Epithelial cell of proximal tubule (primary cell): ENCODE measurements around the gene MRPS35. TPM values are rescaled to one million over a fixed set of nuclear protein-coding genes. Genes with fewer than 3 reads are reported as not detected.

Experiments used
- DNase-seq: peaks from one replicate; pipeline ENCODE4 v3.0.0-alpha.2; 2011; ENCODE audit warnings: low read depth
- H3K4me3 ChIP-seq: 2 replicates; pipeline ENCODE4 v1.5.1; 2011; ENCODE audit warnings: low read depth, mild to moderate bottlenecking, low read length
- total RNA-seq: library from RNA; depleted of rRNA; stranded (reverse); fragments of >200 nt; gene quantifications from 2 replicates; pipeline ENCODE4 v1.2.3, GENCODE V29; 2015
- TF ChIP-seq, protein P1 (sequence below): conservative IDR thresholded peaks from 2 replicates; pipeline ENCODE4 v1.5.1; 2012; ENCODE audit warnings: low read depth, mild to moderate bottlenecking, low read length

Gene MRPS35
- total RNA-seq, 1 donor from 2014 or later = 64.8 TPM

DNA sequence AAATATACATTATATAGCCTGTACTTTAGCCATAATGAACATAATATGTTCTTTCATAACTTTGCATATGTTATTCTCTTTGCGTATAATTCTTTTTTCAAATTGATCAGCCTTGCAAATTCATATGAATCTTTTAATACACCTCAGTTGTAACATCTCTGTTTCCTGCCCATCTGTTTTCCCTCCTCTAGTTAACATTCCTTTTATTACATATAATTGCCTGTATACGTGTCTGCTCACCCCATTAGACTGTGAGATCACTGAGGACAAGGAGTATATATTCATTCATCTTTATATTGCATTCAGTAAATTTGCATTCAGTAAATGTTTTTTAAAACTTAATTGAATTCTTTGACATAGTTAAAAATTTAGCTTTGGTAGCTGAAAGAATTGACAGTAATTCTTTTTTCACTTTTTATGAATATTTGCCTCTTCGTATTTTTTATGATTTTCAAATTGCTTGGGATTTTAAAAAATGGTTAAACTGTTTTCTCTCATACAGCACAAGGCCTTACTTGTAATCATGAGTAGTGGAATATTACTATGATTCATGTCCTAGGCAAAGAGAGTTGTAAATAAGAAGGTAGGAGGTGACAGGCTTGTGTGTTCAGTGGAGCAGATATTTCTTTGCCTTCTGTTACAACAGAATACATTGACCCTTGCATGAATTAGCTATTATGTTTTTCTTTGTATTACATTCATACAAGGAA lies 36.6 kb downstream of the MRPS35 start:
- DNase-seq = peak; percentile 55
- TF ChIP-seq, protein P1, sequence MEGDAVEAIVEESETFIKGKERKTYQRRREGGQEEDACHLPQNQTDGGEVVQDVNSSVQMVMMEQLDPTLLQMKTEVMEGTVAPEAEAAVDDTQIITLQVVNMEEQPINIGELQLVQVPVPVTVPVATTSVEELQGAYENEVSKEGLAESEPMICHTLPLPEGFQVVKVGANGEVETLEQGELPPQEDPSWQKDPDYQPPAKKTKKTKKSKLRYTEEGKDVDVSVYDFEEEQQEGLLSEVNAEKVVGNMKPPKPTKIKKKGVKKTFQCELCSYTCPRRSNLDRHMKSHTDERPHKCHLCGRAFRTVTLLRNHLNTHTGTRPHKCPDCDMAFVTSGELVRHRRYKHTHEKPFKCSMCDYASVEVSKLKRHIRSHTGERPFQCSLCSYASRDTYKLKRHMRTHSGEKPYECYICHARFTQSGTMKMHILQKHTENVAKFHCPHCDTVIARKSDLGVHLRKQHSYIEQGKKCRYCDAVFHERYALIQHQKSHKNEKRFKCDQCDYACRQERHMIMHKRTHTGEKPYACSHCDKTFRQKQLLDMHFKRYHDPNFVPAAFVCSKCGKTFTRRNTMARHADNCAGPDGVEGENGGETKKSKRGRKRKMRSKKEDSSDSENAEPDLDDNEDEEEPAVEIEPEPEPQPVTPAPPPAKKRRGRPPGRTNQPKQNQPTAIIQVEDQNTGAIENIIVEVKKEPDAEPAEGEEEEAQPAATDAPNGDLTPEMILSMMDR = no peak
- no peak overlapping the region for H3K4me3 ChIP-seq

DNA sequence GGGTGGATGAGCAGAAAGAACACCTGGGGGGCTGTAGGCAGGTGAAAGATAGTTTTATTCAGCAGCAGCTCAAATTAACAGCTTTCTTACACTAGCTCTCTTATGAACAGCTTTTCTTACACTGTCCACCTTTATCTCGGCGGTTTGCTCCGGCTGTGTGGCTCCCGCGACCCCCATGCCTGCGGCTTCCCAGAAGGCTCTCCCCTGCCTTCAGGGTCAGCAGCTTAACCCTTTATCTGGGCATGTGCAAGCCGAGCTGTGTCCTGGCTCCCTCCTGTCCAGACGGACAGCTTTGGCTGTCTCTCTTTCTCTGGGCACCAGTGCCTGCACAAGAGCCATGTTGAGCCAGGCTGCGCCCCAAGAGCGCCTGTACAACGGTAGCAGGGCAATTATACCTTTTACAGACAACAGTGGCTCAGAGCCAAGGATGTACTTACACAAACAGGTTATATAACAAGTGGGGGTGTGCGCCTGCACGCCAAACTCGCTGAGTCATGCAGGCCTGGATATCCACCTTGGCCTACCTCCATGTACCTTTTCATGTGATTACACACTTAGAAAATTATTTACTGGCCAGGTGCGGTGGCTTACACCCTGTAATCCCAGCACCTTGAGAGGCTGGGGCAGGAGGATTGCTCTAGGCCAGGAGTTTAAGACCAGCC lies 40.9 kb downstream of the MRPS35 start:
- H3K4me3 ChIP-seq = no peak overlapping the region
- TF ChIP-seq, protein P1 = no peak
- peak; percentile 44 for DNase-seq

DNA sequence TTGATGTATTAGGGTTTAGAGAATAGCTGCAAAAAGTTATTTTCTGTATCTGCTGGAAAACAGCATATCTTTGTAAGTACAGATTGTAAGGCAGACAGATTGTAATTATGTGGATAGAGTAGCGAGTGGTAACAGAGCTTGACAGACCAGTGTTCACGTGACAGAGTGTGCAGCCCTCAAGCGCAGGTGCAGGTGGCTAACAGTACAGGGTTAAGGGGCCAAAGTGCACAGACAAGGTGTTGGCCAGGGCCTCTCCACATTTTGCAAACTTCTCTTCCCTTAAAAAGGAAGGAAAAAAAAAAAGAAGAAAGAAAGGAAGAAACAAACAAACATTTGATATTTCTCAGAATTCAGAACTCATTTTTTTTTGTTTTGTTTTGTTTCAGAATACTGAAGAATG lies 44.2 kb downstream of the MRPS35 start:
- H3K4me3 ChIP-seq = no peak overlapping the region
- TF ChIP-seq, protein P1 = no peak
- no peak for DNase-seq

DNA sequence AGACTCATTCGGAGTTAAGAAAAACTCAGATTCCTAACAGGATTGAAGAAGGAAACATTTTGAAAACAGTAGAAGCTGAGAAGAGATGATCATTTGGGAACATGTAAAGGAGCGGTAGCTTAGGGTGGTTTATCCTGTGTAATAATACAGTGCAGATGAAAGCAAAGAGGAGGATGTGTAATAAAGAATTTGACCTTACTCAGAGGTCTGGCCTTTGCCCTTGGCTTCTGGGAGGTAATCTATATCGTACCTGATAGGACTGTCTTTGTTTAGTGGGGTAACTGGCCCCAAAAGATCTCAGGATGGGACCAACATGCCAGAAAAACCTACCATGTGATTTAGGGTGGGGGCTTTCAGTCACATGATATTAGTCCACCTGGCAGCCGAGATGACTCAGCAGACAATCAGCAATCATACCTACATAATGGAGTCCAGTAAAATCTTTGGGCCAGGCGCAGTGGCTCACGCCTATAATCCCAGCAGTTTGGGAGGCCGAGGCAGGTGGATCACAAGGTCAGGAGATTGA lies 46.1 kb downstream of the MRPS35 start:
- no peak for DNase-seq
- TF ChIP-seq, protein P1 = no peak
- no peak overlapping the region for H3K4me3 ChIP-seq

DNA sequence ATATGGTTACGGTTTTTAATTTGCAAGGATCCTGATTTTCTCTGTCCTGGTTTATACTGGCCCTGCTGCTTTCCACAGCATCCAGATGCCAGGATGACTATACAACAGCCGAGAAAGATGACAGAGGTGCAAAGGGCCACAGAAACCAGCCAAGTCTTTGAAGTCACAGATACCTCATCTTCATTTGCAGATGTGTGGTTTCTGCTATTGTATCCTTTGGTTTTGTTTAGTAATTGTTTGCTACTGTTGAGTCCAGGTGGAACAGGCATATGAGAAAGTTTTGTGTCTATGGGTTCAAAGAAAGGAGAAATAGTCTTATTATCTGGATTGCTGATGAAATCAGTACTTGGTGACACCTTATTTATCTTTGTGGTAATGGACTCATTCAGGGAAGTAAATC lies 52.1 kb downstream of the MRPS35 start:
- TF ChIP-seq, protein P1 = no peak
- H3K4me3 ChIP-seq = no peak overlapping the region
- no peak for DNase-seq

DNA sequence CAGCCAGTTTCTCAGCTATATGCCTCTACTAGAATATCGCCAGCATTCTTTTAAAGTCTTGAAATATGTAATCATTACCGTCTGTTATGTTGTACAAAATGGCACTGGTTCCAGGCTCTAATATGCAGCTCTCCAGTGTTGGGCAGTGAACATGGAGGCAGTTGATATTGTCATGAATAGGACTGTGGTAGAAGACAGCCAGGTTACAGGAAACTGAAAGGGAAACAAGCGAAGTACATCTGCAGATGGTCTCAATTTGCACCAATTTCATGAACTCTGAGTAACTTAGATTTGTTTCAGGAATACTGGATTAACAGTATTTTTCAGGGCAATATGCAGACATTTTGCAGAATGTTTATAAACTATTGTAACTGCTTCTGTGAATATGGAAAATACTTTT lies 56.0 kb downstream of the MRPS35 start:
- no peak overlapping the region for H3K4me3 ChIP-seq
- DNase-seq = no peak
- TF ChIP-seq, protein P1 = no peak
